Upper lobe of left lung (tissue), 6 donors: ENCODE measurements around the gene IER3. TPM values are rescaled to one million over a fixed set of nuclear protein-coding genes. Genes with fewer than 3 reads are reported as not detected.
"Not testable (repeated sequence)": the region's sequence is repeated elsewhere in the genome, so short reads cannot be mapped to it uniquely, and the experiment has no call there.

ENCODE experiments used
- ATAC-seq, 2 donors: fragments of 200-7000 bp; cut with Tn5 transposase; one replicate each; pipeline ENCODE4 v1.9.1; 2022; ENCODE audit warnings: mild to moderate bottlenecking in 2 of 2, moderate library complexity in 2 of 2; ENCODE audit not compliant: low FRiP score in 2 of 2
- DNase-seq, 2 donors: peaks; one replicate each; pipeline ENCODE4 v3.0.0-alpha.2; 2019 to 2020
- H3K27ac ChIP-seq, 4 donors: fragments of 200-600 bp; sonication (generic); one replicate each; pipeline ENCODE4 v1.5.1; 2016 to 2019
- H3K27me3 ChIP-seq, 4 donors: fragments of 200-600 bp; sonication (generic); one replicate each; pipeline ENCODE4 v1.5.1; 2017 to 2019
- H3K36me3 ChIP-seq, 4 donors: fragments of 200-600 bp; sonication (generic); one replicate each; pipeline ENCODE4 v1.5.1; 2016 to 2019
- H3K4me1 ChIP-seq, 4 donors: fragments of 200-600 bp; sonication (generic); one replicate each; pipeline ENCODE4 v1.5.1; 2018 to 2019
- H3K4me3 ChIP-seq, 4 donors: fragments of 200-600 bp; sonication (generic); one replicate each; pipeline ENCODE4 v1.5.1; 2017 to 2019; ENCODE audit warnings: mild to moderate bottlenecking in 2 of 4, moderate library complexity in 1 of 4
- H3K9me3 ChIP-seq, 4 donors: fragments of 200-600 bp; sonication (generic); one replicate each; pipeline ENCODE4 v1.5.1; 2018 to 2019
- CTCF ChIP-seq, 6 experiments: fragments of 450-650 bp in 4 of 6; fragments of 200-600 bp in 2 of 6; sonication (generic) in 2 of 6; IDR thresholded peaks; one replicate each; pipeline ENCODE4 v1.5.1; 2016 to 2019; ENCODE audit warnings: antibody characterized with exemption in 6 of 6
- EP300 ChIP-seq, 4 donors: sonication (generic); formaldehyde crosslinking; IDR thresholded peaks; one replicate each; pipeline ENCODE4 v1.5.1; 2017; ENCODE audit warnings: antibody characterized with exemption in 4 of 4, control low read depth in 2 of 4
- POLR2A ChIP-seq, 4 donors: fragments of 450-650 bp; IDR thresholded peaks; one replicate each; pipeline ENCODE4 v1.5.1; 2016 to 2017; ENCODE audit warnings: antibody characterized with exemption in 4 of 4, mild to moderate bottlenecking in 2 of 4
- POLR2AphosphoS5 ChIP-seq, 2 donors: sonication (generic); formaldehyde crosslinking; IDR thresholded peaks; one replicate each; pipeline ENCODE4 v1.5.1; 2017; ENCODE audit warnings: antibody characterized with exemption in 2 of 2
- whole genome bisulfite sequencing, 2 donors: methylation state at CpG; one replicate each; pipeline ENCODE4 v1.1.5; 2017 to 2018; 5-methylcytosine and 5-hydroxymethylcytosine counted together
- total RNA-seq, 6 donors: library from RNA; depleted of rRNA in 4 of 6; stranded (reverse); fragments of >200 nt in 4 of 6; gene quantifications; one replicate each; pipeline versions ENCODE4 v1.1.0 to v1.2.1, GENCODE V29; 2016 to 2021
- donor health status: DM: no; HTN: no; CAD: no; lungs with moderate emphysema.
- donor health status: DM: no; HTN: yes; CAD: no; lungs with severe emphysema.

Gene IER3
- total RNA-seq, 6 donors from 2014 or later: 4.2 to 61.1 (median 19.8) TPM

DNA sequence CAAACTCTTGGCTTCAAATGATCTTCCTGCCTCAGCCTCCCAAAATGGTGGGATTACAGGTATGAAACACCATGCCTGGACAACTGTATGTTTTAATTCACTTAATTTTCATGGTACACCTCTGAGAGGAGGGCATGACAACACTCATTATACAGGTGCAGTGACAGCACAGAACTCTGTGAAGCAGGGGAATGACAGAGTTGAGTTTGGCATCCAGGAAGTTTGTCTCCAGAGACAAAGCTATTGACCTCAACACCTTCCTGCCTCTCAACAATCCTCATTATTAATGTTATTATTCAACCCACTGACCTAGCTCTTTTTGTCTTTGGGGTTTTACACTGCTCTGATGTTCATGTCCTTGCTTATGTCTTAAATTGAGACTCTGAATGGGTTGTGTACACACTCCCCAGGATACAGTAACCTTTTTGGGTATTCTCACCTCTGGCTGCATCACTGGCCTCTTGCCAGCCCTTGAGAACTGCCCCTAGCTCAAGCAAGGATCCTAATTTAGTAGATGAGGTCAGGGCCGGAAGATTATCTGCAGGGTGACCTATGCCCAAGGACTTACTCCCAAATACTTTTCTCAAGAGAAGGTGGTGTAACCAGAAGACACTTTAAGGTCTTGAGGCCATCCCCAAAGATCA is 13.0 kb upstream of the IER3 start:
- peaks cover 4 to 34% (median 9%) of the 10 kb centered on the region in 4 donors for H3K4me1 ChIP-seq
- ATAC-seq (no peak), DNase-seq (no peak)
- TF ChIP-seq POLR2AphosphoS5 (IDR thresholded peaks at IDR 0.05) (no peak), CTCF (IDR thresholded peaks at IDR 0.05) (no peak), POLR2A (IDR thresholded peaks at IDR 0.05) (no peak), EP300 (IDR thresholded peaks at IDR 0.05) (no peak)
- no peak overlapping the region for H3K4me3 ChIP-seq
- no peaks in the 10 kb centered on the region for H3K27me3 ChIP-seq
- no peaks in the 10 kb centered on the region for H3K9me3 ChIP-seq
- no peaks in the 10 kb centered on the region for H3K36me3 ChIP-seq
- 79 to 82% methylated on average over 1 of the region's 1 CpG for WGBS, 2 donors
- H3K27ac ChIP-seq: no peak overlapping the region

GRCh38 chr6:30756405-30757003 is 12.2 kb upstream of the IER3 start:
- not testable (repeated sequence) for H3K27me3 ChIP-seq, DNase-seq, H3K27ac ChIP-seq, ATAC-seq, H3K9me3 ChIP-seq, H3K4me3 ChIP-seq, H3K36me3 ChIP-seq
- WGBS, 2 donors: 91 to 97% methylated on average over 7 of the region's 7 CpGs
- H3K4me1 ChIP-seq: peaks cover 9 to 43% (median 17%) of the 10 kb centered on the region in 4 donors

DNA sequence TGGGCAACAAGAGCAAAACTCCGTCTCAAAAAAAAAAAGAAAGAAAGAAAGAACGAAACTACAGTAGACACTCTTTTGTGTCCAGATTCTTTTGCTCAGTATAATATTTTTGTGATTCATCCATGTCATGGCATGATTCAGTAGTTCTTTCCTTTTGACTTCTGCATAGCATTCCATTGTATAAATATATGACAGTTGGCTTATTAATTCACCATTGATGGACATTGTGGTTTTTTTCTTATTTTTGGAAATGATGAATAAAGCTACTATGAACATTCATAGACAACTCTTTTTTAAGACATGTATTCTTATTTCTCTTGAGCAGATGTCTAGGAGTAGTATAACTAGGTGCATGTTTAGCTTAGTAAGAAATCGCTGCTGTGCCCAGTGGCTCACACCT is 10.3 kb upstream of the IER3 start:
- no peak for ATAC-seq
- TF ChIP-seq EP300 (IDR thresholded peaks at IDR 0.05) (no peak), CTCF (IDR thresholded peaks at IDR 0.05) (no peak), POLR2AphosphoS5 (IDR thresholded peaks at IDR 0.05) (no peak), POLR2A (IDR thresholded peaks at IDR 0.05) (no peak)
- 93 to 98% methylated on average over 3 of the region's 3 CpGs for WGBS, 2 donors
- no peak for DNase-seq
- no peak overlapping the region for H3K4me3 ChIP-seq
- no peak overlapping the region for H3K27ac ChIP-seq
- H3K36me3 ChIP-seq: no peaks in the 10 kb centered on the region
- H3K27me3 ChIP-seq: no peaks in the 10 kb centered on the region
- peaks cover 9 to 36% (median 20%) of the 10 kb centered on the region in 4 donors for H3K4me1 ChIP-seq
- no peaks in the 10 kb centered on the region for H3K9me3 ChIP-seq

- 39 to 65% methylated on average over 11 to 12 of the region's 12 CpGs for WGBS, 2 donors
- Histone ChIP-seq H3K36me3 (no peaks in the 10 kb centered on the region), H3K4me1 (peaks cover 23 to 51% (median 38%) of the 10 kb centered on the region in 4 donors), H3K4me3 (no peak overlapping the region), H3K9me3 (no peaks in the 10 kb centered on the region), H3K27me3 (no peaks in the 10 kb centered on the region), H3K27ac (peak overlapping the region; percentile 72 to 87 (median 79))
- DNase-seq: peak; percentile 88 to 89
- TF ChIP-seq CTCF (IDR thresholded peaks at IDR 0.05) (peak in 1 of 6 experiments; percentile 21), POLR2AphosphoS5 (IDR thresholded peaks at IDR 0.05) (peak; percentile 71 to 74), POLR2A (IDR thresholded peaks at IDR 0.05) (peak in 1 of 4 donors; percentile 36), EP300 (IDR thresholded peaks at IDR 0.05) (peak in 2 of 4 donors; percentile 73)
- peak; percentile 92 to 95 for ATAC-seq
Measured at GRCh38 chr6:30752157-30752927, 8.0 kb upstream of the IER3 start.

DNA sequence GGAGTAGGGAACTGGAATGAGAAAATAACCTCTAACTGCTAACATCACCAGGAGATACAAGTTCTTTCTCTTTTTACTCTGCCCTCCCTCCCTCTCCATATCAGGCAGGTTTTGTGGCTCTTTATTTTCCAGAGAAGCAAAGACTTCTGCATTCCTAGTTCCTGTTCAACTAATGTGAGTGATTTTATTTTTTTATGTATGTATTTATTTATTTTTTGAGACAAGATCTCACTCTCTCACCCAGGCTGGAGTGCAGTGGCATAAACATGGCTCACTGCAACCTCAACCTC is 6.0 kb upstream of the IER3 start:
- ATAC-seq (no peak), DNase-seq (no peak)
- no peak for TF ChIP-seq POLR2AphosphoS5 (IDR thresholded peaks at IDR 0.05)
- TF ChIP-seq EP300 (IDR thresholded peaks at IDR 0.05): no peak
- no peak for TF ChIP-seq CTCF (IDR thresholded peaks at IDR 0.05)
- TF ChIP-seq POLR2A (IDR thresholded peaks at IDR 0.05): no peak
- Histone ChIP-seq H3K4me3 (no peak overlapping the region), H3K27me3 (no peaks in the 10 kb centered on the region), H3K27ac (peak overlapping the region in 2 of 4 donors; percentile 2 to 22), H3K4me1 (peaks cover 23 to 43% (median 41%) of the 10 kb centered on the region in 4 donors), H3K9me3 (no peaks in the 10 kb centered on the region), H3K36me3 (no peaks in the 10 kb centered on the region)
